ENCODE measurements around the gene FOLH1.

GRCh38 chr11:49202287-49202976 is 6.0 kb downstream of the FOLH1 start:
- TF ChIP-seq CTCF (IDR thresholded peaks at IDR 0.05; ENCODE audit: poor library complexity): no peak
- TF ChIP-seq EZH2 (IDR thresholded peaks at IDR 0.05; ENCODE audit: borderline replicate concordance): no peak
- no peak for TF ChIP-seq EZH2phosphoT487 (IDR thresholded peaks at IDR 0.05; ENCODE audit: low read depth, severe bottlenecking, unreplicated experiment)
